D341Med (cell line): ENCODE data around the gene SKAP2.
"Not testable (repeated sequence)": the region's sequence is repeated elsewhere in the genome, so short reads cannot be mapped to it uniquely, and the experiment has no call there.

Experiments used
- DNase-seq: peaks from one replicate; pipeline ENCODE4 v3.0.0; 2012; ENCODE audit warnings: low spot score

Gene SKAP2

GRCh38 chr7:26857506-26858240 is 6.7 kb downstream of the SKAP2 start:
- DNase-seq = peak; percentile 33

GRCh38 chr7:26857170-26857505 is 7.3 kb downstream of the SKAP2 start:
- DNase-seq = no peak

- no peak for DNase-seq
These were observed 8.0 kb downstream of the SKAP2 start for GRCh38 chr7:26856176-26856985.

- no peak for DNase-seq
These were observed 9.2 kb downstream of the SKAP2 start for GRCh38 chr7:26854876-26855855.

- DNase-seq = no peak
These were observed 10.5 kb downstream of the SKAP2 start for GRCh38 chr7:26853788-26854393.

- no peak for DNase-seq
These were observed 14.2 kb downstream of the SKAP2 start for GRCh38 chr7:26850193-26850651.

- no peak for DNase-seq
These were observed 20.7 kb downstream of the SKAP2 start for GRCh38 chr7:26843705-26844104.

GRCh38 chr7:26842897-26843296 is 21.5 kb downstream of the SKAP2 start:
- DNase-seq = no peak

- DNase-seq = no peak
These were observed 23.2 kb downstream of the SKAP2 start for GRCh38 chr7:26841003-26841739.

GRCh38 chr7:26836793-26837192 is 27.6 kb downstream of the SKAP2 start:
- not testable (repeated sequence) for DNase-seq

- no peak for DNase-seq
These were observed 49.0 kb downstream of the SKAP2 start for GRCh38 chr7:26815426-26815825.

GRCh38 chr7:26813432-26813831 is 51.0 kb downstream of the SKAP2 start:
- DNase-seq = no peak

GRCh38 chr7:26794541-26794940 is 69.8 kb downstream of the SKAP2 start:
- no peak for DNase-seq

GRCh38 chr7:26792576-26792975 is 71.8 kb downstream of the SKAP2 start:
- no peak for DNase-seq

GRCh38 chr7:26792006-26792405 is 72.4 kb downstream of the SKAP2 start:
- no peak for DNase-seq

GRCh38 chr7:26789481-26790184 is 74.8 kb downstream of the SKAP2 start:
- DNase-seq = no peak

- no peak for DNase-seq
These were observed 76.7 kb downstream of the SKAP2 start for GRCh38 chr7:26787701-26788100.

- DNase-seq = no peak
These were observed 80.3 kb downstream of the SKAP2 start for GRCh38 chr7:26784118-26784517.

GRCh38 chr7:26782501-26782900 is 81.9 kb downstream of the SKAP2 start:
- DNase-seq = no peak

- DNase-seq = no peak
These were observed 84.3 kb downstream of the SKAP2 start for GRCh38 chr7:26779978-26780595.
